PC-9 (cell line): ENCODE data around the gene PRKACG.

Source experiments
- CTCF ChIP-seq: fragments of 200-600 bp; sonication (generic); conservative IDR thresholded peaks from 2 replicates; pipeline ENCODE4 v1.6.1; 2017; ENCODE audit warnings: mixed run types, antibody characterized with exemption, mild to moderate bottlenecking, moderate library complexity
- EZH2 ChIP-seq: fragments of 200-600 bp; sonication (generic); IDR thresholded peaks from 2 replicates; pipeline ENCODE4 v1.8.0; 2017; ENCODE audit warnings: antibody characterized with exemption, low read depth

- TF ChIP-seq CTCF (no peak), EZH2 (no peak)
Observed at GRCh38 chr9:68991457-68991856, 22.5 kb downstream of the PRKACG start.
